ENCODE data around the gene PALD1.

DNA sequence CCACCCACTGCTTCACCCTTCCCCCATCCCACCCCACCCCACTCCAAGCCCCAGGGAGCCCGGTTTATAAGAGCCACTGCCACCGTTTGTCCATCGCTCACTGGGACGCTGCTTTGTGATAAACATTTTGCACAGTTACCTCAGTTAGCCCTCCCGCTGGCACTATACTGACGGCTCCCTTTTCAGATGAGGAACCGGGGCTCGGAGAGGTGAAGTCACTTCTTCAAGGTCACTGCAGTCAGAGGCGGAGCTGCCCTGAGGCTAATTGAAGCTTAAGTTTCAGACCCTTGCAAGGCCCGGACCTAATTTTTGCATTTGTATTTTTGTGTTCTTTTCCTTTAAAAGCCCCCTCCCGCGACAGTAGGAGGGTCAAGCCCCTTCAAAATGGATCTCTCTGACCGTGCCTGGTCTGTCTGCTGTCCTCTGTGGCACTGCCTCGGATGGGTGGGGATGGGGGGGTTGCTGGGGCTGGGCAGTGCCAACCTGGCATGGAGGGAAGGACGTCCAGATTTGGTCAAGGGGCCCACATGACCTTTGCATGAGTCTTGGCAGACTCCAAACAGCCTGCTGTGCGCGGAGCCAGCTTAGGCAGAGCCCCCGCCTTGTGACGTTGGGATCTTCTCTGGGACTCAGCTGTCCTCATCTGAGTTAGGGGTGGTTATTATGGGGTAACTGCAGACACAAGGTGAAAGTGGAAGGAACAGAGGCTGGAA is 19.4 kb upstream of the PALD1 start:
- TF ChIP-seq CTCF (conservative IDR thresholded peaks at IDR 0.05 in 1 of 2, IDR thresholded peaks at IDR 0.05 in 1 of 2; ENCODE audit: low read depth in 1 of 2, low read length in 2 of 2): no peak
- TF ChIP-seq EZH2 (IDR thresholded peaks at IDR 0.05; ENCODE audit: low read length, missing control alignments): no peak

Measured in fibroblast of lung (primary cell).